IPS-18a (cell line): Measurements from ENCODE around the gene RPS6KA3.

Experiments
- H3K27ac ChIP-seq: one replicate; pipeline ENCODE4 v1.5.1; 2013; ENCODE audit warnings: low read length
- H3K27me3 ChIP-seq: one replicate; pipeline ENCODE4 v1.6.1; 2013; ENCODE audit warnings: mild to moderate bottlenecking, low read length; ENCODE audit not compliant: control insufficient read depth, insufficient read depth
- H3K36me3 ChIP-seq: one replicate; pipeline ENCODE4 v1.6.1; 2013; ENCODE audit warnings: low read depth, low read length; ENCODE audit not compliant: control insufficient read depth
- H3K4me1 ChIP-seq: one replicate; pipeline ENCODE4 v1.6.1; 2013; ENCODE audit warnings: low read depth, low read length; ENCODE audit not compliant: control insufficient read depth
- H3K4me3 ChIP-seq: one replicate; pipeline ENCODE4 v1.5.1; 2013; ENCODE audit warnings: low read length
- H3K9ac ChIP-seq: one replicate; pipeline ENCODE4 v1.6.1; 2013; ENCODE audit warnings: mild to moderate bottlenecking, low read length, moderate library complexity
- H3K9me3 ChIP-seq: one replicate; pipeline ENCODE4 v1.6.1; 2013; ENCODE audit warnings: low read depth, low read length; ENCODE audit not compliant: control insufficient read depth

The RPS6KA3 gene

GRCh38 chrX:20233336-20233735, 33.4 kb downstream of the RPS6KA3 start:
- no peaks in the 10 kb centered on the region for H3K27me3 ChIP-seq
- H3K27ac ChIP-seq: no peak overlapping the region
- no peak overlapping the region for H3K4me3 ChIP-seq
- no peaks in the 10 kb centered on the region for H3K4me1 ChIP-seq
- H3K9ac ChIP-seq: no peak overlapping the region
- H3K9me3 ChIP-seq: peaks cover 30% of the 10 kb centered on the region
- no peaks in the 10 kb centered on the region for H3K36me3 ChIP-seq

GRCh38 chrX:20231598-20231997, 35.1 kb downstream of the RPS6KA3 start:
- Histone ChIP-seq H3K27ac (no peak overlapping the region), H3K9me3 (peaks cover 25% of the 10 kb centered on the region), H3K9ac (no peak overlapping the region), H3K4me3 (no peak overlapping the region), H3K4me1 (no peaks in the 10 kb centered on the region), H3K36me3 (no peaks in the 10 kb centered on the region), H3K27me3 (no peaks in the 10 kb centered on the region)

GRCh38 chrX:20230406-20230805, 36.3 kb downstream of the RPS6KA3 start:
- Histone ChIP-seq H3K36me3 (no peaks in the 10 kb centered on the region), H3K9ac (no peak overlapping the region), H3K27me3 (no peaks in the 10 kb centered on the region), H3K9me3 (peaks cover 19% of the 10 kb centered on the region), H3K27ac (no peak overlapping the region), H3K4me3 (no peak overlapping the region), H3K4me1 (no peaks in the 10 kb centered on the region)

GRCh38 chrX:20229155-20229554, 37.6 kb downstream of the RPS6KA3 start:
- no peak overlapping the region for H3K27ac ChIP-seq
- H3K36me3 ChIP-seq: no peaks in the 10 kb centered on the region
- H3K4me3 ChIP-seq: no peak overlapping the region
- H3K27me3 ChIP-seq: no peaks in the 10 kb centered on the region
- peaks cover 12% of the 10 kb centered on the region for H3K9me3 ChIP-seq
- H3K4me1 ChIP-seq: no peaks in the 10 kb centered on the region
- no peak overlapping the region for H3K9ac ChIP-seq

GRCh38 chrX:20228245-20228644, 38.5 kb downstream of the RPS6KA3 start:
- H3K36me3 ChIP-seq: no peaks in the 10 kb centered on the region
- H3K4me3 ChIP-seq: no peak overlapping the region
- H3K9ac ChIP-seq: no peak overlapping the region
- no peaks in the 10 kb centered on the region for H3K4me1 ChIP-seq
- H3K9me3 ChIP-seq: peaks cover 12% of the 10 kb centered on the region
- H3K27me3 ChIP-seq: no peaks in the 10 kb centered on the region
- no peak overlapping the region for H3K27ac ChIP-seq

- H3K4me3 ChIP-seq: no peak overlapping the region
- H3K9ac ChIP-seq: no peak overlapping the region
- H3K27me3 ChIP-seq: no peaks in the 10 kb centered on the region
- peaks cover 7% of the 10 kb centered on the region for H3K9me3 ChIP-seq
- H3K27ac ChIP-seq: no peak overlapping the region
- H3K36me3 ChIP-seq: no peaks in the 10 kb centered on the region
- no peaks in the 10 kb centered on the region for H3K4me1 ChIP-seq
Observed at GRCh38 chrX:20227116-20227515, 39.6 kb downstream of the RPS6KA3 start.

GRCh38 chrX:20225488-20225833, 41.2 kb downstream of the RPS6KA3 start:
- no peaks in the 10 kb centered on the region for H3K4me1 ChIP-seq
- no peaks in the 10 kb centered on the region for H3K36me3 ChIP-seq
- no peak overlapping the region for H3K27ac ChIP-seq
- H3K9ac ChIP-seq: no peak overlapping the region
- H3K9me3 ChIP-seq: peaks cover 6% of the 10 kb centered on the region
- H3K27me3 ChIP-seq: no peaks in the 10 kb centered on the region
- no peak overlapping the region for H3K4me3 ChIP-seq

GRCh38 chrX:20224814-20225487, 41.8 kb downstream of the RPS6KA3 start:
- Histone ChIP-seq H3K4me1 (no peaks in the 10 kb centered on the region), H3K27ac (no peak overlapping the region), H3K9ac (no peak overlapping the region), H3K27me3 (no peaks in the 10 kb centered on the region), H3K36me3 (no peaks in the 10 kb centered on the region), H3K4me3 (no peak overlapping the region), H3K9me3 (peaks cover 6% of the 10 kb centered on the region)

- no peak overlapping the region for H3K9ac ChIP-seq
- no peak overlapping the region for H3K4me3 ChIP-seq
Observed at GRCh38 chrX:20221902-20222301, 44.8 kb downstream of the RPS6KA3 start.

GRCh38 chrX:20218836-20219505, 47.7 kb downstream of the RPS6KA3 start:
- H3K9me3 ChIP-seq: peaks cover 6% of the 10 kb centered on the region
- H3K27me3 ChIP-seq: no peaks in the 10 kb centered on the region
- H3K36me3 ChIP-seq: no peaks in the 10 kb centered on the region
- H3K4me3 ChIP-seq: no peak overlapping the region
- H3K27ac ChIP-seq: no peak overlapping the region
- no peak overlapping the region for H3K9ac ChIP-seq
- H3K4me1 ChIP-seq: peaks cover 8% of the 10 kb centered on the region

More at GRCh38 chrX:20221902-20222301, 44.8 kb downstream of the RPS6KA3 start:
- Histone ChIP-seq H3K27ac (no peak overlapping the region), H3K36me3 (no peaks in the 10 kb centered on the region), H3K27me3 (no peaks in the 10 kb centered on the region), H3K9me3 (peaks cover 3% of the 10 kb centered on the region), H3K4me1 (peaks cover 8% of the 10 kb centered on the region)

- Histone ChIP-seq H3K4me1 (peaks cover 8% of the 10 kb centered on the region), H3K27ac (no peak overlapping the region), H3K27me3 (no peaks in the 10 kb centered on the region), H3K9ac (no peak overlapping the region), H3K36me3 (no peaks in the 10 kb centered on the region), H3K9me3 (peaks cover 6% of the 10 kb centered on the region), H3K4me3 (no peak overlapping the region)
Observed at GRCh38 chrX:20217906-20218305, 48.8 kb downstream of the RPS6KA3 start.

GRCh38 chrX:20217271-20217670, 49.4 kb downstream of the RPS6KA3 start:
- Histone ChIP-seq H3K9me3 (peaks cover 6% of the 10 kb centered on the region), H3K4me3 (no peak overlapping the region), H3K4me1 (peaks cover 8% of the 10 kb centered on the region), H3K36me3 (no peaks in the 10 kb centered on the region), H3K27me3 (no peaks in the 10 kb centered on the region), H3K9ac (no peak overlapping the region), H3K27ac (no peak overlapping the region)
